ENCODE data around the gene SERINC1.

DNA sequence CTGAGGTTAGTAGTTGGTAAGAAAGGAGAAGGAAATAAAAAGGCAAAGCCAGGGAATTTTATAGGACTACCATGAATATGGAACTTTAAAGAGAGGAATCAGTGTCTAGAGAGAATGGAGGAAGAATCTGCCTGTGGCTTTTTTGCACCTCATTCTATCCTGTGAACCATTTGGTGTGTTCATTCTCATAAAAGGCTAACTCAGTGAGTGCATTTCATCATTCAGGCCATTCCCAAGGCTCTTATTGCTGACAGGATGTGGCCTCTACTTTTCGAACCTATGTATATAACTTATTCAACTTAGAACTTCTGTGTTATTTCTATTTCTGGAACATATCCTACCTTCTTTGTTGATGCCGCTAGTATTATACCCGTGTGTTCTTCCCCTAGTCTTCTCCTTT, 45.0 kb downstream of the SERINC1 start:
- no peak for TF ChIP-seq CTCF (IDR thresholded peaks at IDR 0.05)
- no peak for TF ChIP-seq REST (IDR thresholded peaks at IDR 0.05; ENCODE audit: insufficient read depth in 1 of 2, low read depth in 2 of 2, low read length in 1 of 2)

All from Panc1 (cell line).